Measurements from ENCODE around the gene MAPK10.

GRCh38 chr4:86098691-86099090, 261.2 kb downstream of the MAPK10 start:
- TF ChIP-seq PRDM4 (tag by site-specific recombination; IDR thresholded peaks at IDR 0.05), result no peak
- TF ChIP-seq ZNF513 (tag by site-specific recombination; IDR thresholded peaks at IDR 0.05), result no peak
- TF ChIP-seq ZNF561 (tag by site-specific recombination; IDR thresholded peaks at IDR 0.05; ENCODE audit: borderline replicate concordance), result no peak
- no peak for TF ChIP-seq TRIM28 (IDR thresholded peaks at IDR 0.05; ENCODE audit: borderline replicate concordance, low read length)
- TF ChIP-seq REST (tag by site-specific recombination; IDR thresholded peaks at IDR 0.05), result no peak
- TF ChIP-seq CTCF (tag by site-specific recombination; IDR thresholded peaks at IDR 0.05), result no peak
- TF ChIP-seq KLF1 (tag by site-specific recombination; IDR thresholded peaks at IDR 0.05), result no peak
- TF ChIP-seq ZBTB26 (tag by site-specific recombination; optimal IDR thresholded peaks at IDR 0.05), result no peak
- TF ChIP-seq ZNF274 (IDR thresholded peaks at IDR 0.05; ENCODE audit: low read length), result no peak
- TF ChIP-seq ZNF274 (tag by site-specific recombination; IDR thresholded peaks at IDR 0.05; ENCODE audit: borderline replicate concordance), result no peak
- TF ChIP-seq ZNF677 (tag by site-specific recombination; IDR thresholded peaks at IDR 0.05), result no peak
- no peak for TF ChIP-seq BCL11A (tag by site-specific recombination; IDR thresholded peaks at IDR 0.05; ENCODE audit: low read depth)
- no peak for TF ChIP-seq ZNF18 (tag by site-specific recombination; IDR thresholded peaks at IDR 0.05)
- TF ChIP-seq ZNF121 (tag by site-specific recombination; IDR thresholded peaks at IDR 0.05), result no peak

Measured in HEK293 (cell line).